ENCODE data around the gene HES6.

HES6 gene

GRCh38 chr2:238250896-238251295 lies 11.1 kb upstream of the HES6 start:
- TF ChIP-seq CTCF (IDR thresholded peaks at IDR 0.05; ENCODE audit: low read depth, low read length): no peak
- no peak for DNase-seq (ENCODE audit: extremely low read depth, low read depth)

DNA sequence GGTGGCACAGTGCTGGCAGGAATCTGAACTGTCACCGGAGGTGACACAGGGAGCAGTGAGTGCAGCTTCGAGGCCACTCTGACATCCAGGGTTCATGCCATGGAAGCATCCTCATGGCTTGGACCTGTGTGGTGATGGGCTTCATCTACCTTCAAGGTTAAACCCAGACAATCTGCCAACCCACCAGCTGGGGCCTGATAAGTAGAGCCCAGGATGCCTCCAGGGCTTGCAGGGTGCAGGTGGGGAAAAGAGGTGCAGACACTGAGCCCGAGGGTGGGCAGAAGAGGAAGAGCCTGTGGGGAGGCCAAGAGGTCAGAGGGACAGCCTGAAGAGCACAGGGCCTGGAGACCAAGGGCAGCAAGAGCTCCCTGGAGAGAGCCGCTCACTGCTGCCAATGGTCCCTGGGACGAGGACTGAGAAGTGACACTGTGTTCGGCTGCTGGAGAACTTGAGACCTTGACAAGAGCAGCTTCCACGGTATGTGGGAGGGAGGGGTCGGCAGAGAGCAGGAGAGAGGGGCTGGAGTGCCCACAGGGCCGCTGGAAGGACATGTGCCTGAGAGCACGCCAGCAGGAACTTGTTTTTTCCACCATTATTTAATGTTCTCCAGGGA lies 8.1 kb upstream of the HES6 start:
- DNase-seq (ENCODE audit: extremely low read depth, low read depth): no peak

GRCh38 chr2:238247002-238247822 lies 7.4 kb upstream of the HES6 start:
- no peak for TF ChIP-seq CTCF (IDR thresholded peaks at IDR 0.05; ENCODE audit: low read depth, low read length)
- DNase-seq (ENCODE audit: extremely low read depth, low read depth): no peak

More for the DNA sequence above, 8.1 kb upstream of the HES6 start:
- no peak for TF ChIP-seq CTCF (IDR thresholded peaks at IDR 0.05; ENCODE audit: low read depth, low read length)

DNA sequence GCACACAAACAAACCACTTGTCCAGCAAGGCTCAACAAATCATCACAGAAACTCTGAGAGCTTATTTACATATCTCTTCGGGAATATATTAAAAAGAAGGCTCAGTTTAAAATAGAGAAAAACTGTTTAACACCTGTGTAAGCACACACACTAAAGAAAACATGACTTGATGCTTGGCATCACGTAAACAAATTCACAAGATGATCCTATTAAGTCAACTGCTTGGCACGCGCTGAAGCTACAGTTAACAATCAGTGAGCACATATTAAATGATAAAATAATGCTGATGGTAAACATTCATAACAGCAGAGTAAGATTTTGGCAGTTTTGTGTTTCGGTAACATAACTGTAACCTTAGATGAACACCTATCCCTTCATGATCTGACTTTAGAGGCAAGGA lies 4.3 kb upstream of the HES6 start:
- TF ChIP-seq CTCF (IDR thresholded peaks at IDR 0.05; ENCODE audit: low read depth, low read length): no peak

GRCh38 chr2:238243496-238244076 lies 3.7 kb upstream of the HES6 start:
- DNase-seq (ENCODE audit: extremely low read depth, low read depth): no peak
- no peak for TF ChIP-seq CTCF (IDR thresholded peaks at IDR 0.05; ENCODE audit: low read depth, low read length)

More for the DNA sequence above, 4.3 kb upstream of the HES6 start:
- no peak for DNase-seq (ENCODE audit: extremely low read depth, low read depth)

DNA sequence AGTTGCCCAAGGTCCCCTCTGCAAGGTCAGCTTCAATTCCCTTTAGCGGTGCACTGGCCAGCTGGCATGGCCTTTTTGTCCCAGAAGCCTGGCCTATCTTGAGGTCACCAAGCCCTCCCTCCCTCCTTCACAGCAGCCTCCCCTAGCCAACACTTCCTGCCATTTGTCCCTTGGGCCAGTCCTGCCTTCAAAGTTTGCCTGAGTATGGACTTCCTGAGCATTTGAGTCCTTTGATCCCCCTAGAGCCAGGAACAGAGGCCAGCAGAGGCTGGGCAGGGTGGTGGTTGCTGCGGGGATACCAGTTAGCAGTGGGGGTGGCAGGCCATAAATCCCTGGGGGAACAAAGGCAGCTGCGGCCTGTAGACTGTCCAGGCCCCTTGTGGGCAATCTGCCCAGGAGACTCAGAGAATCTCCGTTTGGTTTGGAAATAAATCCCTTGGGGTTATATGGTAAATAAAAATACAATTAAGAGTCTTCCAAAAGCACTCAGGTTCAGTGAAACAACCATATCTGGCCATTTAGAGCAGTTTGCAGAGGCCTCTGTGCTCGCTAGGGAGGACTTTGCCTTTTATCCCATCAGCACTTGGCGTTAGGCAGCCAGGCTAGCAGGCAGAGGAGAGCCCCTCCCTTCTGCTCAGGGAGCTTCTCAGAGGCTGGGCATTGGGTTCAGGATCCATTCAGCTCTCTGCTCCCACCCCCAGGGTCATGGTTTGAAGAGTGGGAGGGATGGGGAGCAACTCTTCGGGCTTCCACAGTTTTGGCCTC lies 3.1 kb upstream of the HES6 start:
- no peak for TF ChIP-seq CTCF (IDR thresholded peaks at IDR 0.05; ENCODE audit: low read depth, low read length)
- no peak for DNase-seq (ENCODE audit: extremely low read depth, low read depth)
